Fibroblast of gingiva (primary cell): ENCODE data around the gene KIAA2012.
A peak's percentile ranks its signal among the peaks of the same experiment; 100 is the strongest.

Source experiments
- DNase-seq: peaks from one replicate; pipeline ENCODE4 v3.0.0-alpha.2; 2011; ENCODE audit warnings: low read depth

The KIAA2012 gene

DNA sequence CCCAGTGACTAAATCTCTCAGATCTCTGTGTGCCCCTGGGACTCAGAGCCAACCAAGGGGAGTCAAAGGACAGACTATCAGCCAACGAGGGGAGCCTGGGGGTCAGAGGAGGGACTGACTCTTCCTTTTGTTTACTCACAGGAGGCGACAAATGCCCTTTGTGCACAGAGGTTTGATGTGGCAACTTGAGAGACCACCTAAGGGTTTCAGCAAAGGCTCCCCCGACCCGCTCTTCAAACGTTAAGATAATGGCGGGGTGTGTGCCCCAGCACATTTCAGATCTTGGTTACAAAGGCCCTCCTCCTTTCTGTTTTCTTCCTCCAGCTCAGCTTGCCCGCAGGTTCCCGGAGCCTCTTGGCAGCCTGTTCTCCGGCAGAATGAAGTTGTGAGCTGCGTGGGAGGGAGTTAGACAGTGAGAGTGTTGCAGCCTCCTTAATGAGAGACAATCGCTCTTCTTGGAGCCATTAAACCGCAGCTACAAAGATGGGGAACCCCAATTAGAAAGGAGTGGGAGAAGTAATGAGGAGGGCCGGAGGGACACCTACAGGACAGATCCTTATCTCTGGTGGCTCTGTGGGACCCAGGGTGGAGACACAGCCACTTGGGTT, 76.2 kb downstream of the KIAA2012 start:
- peak; percentile 58 for DNase-seq

DNA sequence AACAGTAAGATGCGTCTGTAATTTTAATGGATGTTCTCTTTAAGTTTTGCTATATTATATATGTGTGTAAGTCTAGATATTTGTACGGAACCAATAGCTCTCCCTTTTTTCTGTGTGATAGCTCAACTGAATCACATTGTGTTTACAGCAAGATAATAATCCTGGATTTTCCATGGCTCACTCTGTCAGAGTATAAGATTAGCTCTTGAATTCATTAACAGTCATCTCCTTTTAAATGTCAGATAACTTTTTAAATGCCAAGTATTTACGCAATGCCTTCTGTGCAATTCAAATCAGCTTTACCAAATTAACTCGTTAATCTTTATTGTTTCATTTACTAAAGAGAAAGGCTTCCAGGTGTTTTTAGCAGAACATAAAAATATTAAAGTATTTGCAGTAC, 76.9 kb downstream of the KIAA2012 start:
- DNase-seq = peak; percentile 66

DNA sequence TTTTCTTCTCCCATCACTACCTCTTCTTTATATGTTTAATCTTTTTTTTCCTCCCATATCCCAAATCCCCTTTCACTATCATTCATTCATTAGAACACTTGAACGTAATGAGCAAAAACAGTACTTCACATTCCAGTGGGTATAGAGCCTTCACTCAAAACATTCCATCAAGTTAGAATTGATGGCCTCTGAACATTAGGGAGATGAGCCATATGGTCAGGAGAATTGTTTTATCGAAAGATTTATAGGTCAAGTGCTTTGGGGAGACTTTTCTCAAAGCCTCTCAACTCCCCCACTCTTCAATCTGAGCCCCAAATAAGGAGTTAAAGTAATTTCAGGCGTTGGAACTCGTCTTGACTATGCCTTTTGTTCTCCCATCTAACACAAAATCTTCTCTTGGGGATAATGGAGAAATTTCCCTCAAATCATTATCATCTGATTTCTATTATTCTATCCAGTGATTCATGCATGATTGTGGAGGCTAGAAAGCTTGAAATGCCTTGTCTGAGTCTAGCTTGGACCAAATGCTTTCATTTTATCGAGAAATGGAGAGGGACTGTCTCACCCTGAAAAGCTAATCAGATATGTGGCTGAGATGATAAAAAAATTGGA, 79.2 kb downstream of the KIAA2012 start:
- peak; percentile 36 for DNase-seq

DNA sequence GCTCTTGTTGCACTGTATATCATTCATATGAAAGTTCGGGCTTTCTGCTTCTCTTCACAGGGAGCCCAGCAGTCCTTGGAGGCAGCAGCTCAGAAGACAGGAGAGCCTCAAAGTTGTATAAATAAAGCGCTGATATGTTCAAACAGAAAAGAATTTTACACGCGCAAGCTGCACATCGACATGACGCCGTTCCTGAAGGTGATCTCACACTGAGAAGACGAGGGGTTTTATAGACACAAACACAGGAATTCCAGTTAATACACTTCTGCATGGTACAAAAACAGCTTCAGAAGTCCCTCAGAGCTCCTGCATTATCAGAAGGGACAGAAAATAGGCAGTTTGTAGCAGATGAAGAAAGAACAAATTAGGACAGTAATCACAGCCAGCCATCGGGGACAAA, 81.6 kb downstream of the KIAA2012 start:
- no peak for DNase-seq

DNA sequence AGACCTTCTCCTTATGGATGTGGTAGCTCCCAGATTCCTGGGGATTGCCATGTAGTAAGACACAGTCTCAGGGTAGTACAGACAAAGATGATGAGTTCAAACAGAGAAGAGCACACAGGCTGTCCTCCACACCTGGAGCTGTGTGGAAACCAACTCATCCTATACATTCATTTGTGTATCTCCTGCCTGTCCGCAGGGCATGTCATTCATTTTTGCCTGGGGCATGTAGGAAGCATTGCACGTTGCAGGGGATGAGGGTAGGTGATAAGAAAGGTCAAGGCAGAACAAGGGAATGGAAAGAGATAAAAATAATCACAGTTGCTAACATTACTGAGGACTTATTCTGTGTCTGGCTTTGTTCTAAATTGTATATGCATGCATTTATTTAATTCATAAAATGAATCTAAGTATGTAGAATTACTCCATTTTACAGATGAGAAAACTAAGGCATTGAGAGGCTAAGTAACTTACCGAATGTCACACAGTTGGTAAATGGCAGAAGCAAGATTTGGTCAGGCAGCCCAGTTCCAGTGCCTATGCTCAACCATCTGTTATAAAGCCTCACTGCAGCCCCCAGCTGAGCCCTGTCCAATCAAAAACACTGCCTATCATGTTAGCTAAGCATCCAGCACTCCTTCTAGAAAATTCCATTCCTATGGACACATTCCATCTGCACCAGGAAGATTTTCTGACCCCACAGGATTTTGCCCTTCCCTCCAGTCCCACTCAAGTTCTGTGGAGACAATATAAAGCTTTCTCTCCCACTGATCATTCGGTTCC, 84.3 kb downstream of the KIAA2012 start:
- no peak for DNase-seq

DNA sequence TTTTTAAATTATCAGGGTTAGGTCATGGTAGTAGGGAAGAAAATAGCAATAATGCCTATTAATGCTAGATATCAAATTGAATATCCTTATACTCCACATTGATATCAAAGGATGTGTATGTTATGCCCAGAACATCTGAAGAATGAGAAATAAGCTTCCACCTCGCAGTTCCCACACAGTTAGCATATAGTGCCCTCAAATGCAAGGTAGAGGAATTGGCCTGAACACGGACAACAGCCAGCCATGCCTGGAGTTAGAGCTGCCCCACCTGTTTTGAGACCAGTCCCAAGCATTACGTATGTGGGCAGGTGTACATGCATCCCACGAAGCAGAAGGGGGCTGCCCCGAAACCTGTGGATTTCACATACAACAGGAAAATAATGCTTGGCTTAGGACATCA, 85.7 kb downstream of the KIAA2012 start:
- DNase-seq = peak; percentile 52

DNA sequence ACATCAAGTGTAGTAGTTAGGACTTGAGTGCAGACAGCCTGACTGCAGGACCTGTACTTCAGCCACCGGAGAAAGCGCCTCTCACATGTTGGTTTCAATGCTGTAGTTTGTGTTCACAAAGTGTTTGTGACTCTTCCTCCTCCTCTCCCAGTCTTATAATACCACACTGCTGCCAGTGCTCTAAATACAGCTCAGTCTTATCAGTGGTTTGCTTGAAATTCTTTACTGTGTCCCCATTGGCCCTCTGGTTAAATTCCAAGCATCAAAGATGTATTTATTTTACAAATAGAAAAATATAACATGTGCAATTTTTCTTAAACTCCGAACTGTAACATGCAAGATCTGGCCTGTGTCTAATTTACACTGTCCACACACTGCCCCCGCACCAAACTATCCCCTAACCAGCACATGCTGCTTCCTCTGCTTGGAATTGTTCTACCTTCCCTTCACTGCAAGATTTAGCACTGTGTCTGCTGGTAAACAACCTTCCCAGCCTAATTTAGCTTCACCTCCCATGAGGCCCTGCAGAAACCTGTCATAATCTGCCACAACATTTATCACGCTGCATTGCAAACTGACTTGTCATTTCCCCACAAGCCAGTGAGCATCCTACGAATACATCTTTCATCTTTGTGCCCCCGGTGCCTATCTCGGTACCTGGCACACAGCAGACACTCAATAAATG, 88.2 kb downstream of the KIAA2012 start:
- no peak for DNase-seq

DNA sequence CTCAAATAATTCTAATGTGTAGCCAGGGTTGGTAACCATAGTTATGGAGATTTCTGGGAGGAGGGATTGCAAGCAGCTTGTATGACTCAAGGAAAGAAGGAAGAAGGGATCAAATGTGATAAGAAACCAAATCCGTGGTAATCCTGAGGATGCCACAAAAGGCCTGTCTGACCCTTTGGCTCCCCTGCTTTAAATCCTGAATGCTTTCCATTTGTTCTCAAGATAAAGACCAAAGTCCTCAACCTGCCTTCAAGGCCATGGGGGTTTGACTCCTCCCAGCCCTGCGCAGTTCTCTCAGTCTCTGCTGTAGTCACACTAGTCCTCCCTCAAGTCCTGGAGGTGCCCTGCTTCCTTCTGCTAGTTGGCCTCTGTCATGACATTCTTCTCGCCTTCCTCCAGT, 91.4 kb downstream of the KIAA2012 start:
- DNase-seq = no peak

DNA sequence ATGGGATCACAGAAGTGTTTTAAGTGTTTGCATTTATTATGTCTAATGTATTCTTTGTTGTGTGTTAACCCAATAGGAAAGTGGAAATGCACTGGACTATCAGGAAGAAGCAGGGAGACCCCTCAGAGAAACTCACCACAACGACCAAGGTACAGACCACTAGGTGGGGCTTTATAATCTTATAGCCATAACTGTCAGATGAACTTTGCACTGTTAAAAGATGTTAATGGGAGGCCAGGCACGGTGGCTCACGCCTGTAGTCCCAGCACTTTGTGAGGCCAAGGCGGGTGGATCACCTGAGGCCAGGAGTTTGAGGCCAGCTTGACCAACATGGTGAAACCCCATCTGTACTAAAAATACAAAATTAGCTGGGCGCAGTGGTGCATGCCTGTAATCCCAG, 92.2 kb downstream of the KIAA2012 start:
- no peak for DNase-seq

DNA sequence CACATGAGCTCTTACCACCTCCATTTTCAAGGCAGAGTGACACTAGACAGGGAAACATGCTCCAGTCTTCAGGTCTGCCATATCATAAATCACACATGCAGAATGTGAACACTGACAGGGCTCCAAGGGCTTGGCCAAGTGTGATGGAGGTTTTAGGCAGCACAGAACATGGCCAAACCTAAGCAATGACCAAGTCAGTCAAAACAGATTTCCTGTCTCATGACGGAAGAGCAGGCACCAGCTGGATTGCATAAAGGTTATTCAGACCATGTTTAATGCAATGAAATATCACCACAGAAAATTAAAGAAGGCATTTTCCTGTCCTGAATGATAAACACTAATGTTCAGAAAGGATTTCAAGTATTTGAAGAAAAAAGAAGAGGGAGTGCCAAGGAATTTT, 92.9 kb downstream of the KIAA2012 start:
- DNase-seq = peak; percentile 28

DNA sequence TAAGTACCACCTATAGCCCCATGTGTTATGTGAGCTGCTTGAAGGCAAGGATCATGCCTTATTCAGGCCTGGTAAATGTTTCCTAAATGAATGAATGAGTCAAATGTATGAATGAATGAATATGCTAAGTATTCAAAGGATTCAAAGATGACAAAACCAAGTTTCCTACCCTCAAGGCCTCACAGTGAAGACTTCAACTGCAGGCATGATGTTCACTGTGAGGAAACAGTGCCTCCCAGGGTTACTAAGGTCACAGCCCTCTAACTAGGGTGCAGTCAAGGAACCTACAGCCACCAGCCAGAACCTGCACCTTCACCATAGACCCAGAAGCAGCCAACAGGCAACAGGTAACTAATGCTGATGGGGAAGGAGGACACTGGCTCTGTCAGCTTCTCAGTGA, 96.1 kb downstream of the KIAA2012 start:
- no peak for DNase-seq

DNA sequence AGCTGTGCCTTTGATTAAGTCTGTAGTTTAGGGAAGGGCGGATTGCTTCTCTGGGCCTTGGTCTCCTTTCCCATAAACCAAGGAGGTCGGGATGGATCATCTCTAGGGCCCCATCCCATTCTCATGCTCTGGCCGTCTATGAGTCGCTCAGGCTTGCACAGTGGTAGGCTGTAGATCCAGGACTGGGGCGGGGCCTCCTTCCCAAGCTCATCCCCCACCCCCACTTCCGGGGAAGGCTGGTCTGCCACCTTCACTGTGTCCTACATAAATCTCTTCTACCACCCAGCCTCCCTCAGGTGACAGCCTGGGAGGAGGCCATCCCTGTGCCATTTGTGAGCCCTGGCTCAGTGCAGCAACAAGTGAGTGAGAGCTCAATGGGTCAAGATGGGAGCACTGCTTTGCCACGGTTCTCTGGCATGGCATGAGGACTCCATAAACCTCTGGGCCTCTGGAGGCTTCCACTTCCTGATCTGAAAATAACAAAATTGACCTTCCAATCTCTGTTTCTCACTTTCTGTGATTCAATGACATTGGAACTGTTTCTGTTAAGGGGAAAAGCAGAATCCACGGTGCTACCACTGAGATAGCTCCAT, 96.9 kb downstream of the KIAA2012 start:
- no peak for DNase-seq

DNA sequence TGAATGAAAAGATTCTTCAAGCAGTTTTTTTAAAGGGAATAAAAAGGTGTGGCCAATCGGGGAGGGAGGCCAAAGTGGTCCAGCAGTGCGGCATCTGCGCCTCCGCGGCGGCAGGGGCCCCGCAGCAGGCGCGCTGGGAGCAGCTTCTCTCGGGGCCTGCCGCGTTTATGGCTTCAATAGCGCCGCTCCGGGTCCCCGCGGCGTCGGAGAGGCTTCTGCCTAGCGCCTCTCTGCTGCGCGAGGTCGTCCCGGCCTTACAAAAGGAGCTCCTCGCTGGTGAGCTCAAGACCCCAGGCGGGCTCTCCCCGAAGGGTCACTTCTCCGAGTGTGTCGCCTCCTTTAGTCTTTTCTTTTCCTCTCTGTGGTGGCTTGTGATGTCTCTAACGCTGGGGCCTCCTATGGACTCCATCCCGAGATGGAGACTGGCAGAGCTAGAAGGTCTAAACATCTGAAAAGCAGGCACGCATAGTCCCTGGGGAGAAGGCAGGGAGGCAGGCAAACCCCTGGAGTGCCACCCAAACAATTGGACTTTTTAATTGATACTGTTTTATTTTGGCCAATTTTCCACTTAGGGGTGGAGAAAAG, 98.3 kb downstream of the KIAA2012 start:
- no peak for DNase-seq

DNA sequence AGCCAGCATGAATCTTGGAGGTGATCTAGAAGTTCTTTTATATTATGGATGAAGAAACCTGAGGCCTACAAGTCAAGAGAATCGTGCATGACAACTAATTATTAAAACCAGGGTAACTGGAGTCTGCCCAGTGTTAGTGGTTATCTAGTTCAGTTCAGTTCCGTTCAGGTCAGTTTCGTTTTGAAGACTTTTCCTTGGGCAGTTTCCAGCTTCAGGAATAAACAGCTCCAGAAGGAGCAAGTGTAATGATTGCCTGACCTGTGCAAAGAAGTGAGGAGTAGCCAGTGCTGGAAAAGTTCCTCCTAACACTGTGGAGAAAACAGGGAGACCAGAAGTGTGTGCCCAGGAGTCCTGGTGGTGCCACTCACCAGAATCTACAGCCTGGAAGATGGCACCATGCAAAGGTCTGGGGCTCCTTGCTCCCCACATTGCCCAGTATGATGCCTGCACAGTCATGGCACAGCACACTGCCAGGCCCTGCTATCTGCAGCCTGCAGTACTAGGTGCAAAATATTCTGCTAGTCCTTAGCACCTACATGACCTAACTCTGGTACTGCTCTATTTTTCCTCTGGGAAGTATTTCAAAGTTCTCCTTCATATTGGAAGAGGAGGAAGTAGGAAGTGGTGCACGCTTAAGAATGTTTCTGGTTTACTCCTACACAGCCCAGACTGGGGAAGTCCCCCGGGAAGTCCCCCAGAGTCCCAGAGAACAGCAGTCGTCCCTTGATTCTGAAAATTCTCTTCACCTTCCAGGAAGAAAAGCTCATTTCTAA, 99.6 kb downstream of the KIAA2012 start:
- DNase-seq = peak; percentile 12

DNA sequence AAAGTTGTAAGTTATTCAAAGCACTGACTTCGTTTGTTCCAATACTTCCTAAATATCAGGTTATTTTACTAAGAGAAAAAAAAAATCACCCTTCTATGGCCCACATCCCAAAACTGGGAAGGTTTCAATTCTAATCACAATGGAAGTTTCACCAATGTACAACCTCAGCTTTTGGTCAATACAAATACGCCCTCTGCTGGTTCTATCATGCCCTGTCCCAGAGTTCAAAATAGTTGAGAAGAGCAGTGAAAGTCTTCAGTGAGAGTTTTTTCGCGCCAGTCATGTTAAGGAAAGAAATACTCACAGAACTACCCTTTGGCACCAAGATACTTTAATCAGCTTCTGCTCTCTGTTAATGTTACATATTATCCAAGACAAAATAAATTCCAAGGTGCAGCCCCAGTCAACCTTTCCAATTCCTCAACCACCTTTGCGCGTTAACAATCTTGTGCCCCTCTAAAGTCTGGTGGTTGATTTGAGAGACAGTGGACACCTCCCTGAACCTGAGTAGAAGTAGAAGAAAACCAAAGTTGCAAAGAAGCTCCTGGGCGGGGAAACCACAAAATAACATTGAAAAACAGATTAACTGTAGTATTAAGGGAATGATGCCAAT, 105.4 kb downstream of the KIAA2012 start:
- DNase-seq = peak; percentile 48

DNA sequence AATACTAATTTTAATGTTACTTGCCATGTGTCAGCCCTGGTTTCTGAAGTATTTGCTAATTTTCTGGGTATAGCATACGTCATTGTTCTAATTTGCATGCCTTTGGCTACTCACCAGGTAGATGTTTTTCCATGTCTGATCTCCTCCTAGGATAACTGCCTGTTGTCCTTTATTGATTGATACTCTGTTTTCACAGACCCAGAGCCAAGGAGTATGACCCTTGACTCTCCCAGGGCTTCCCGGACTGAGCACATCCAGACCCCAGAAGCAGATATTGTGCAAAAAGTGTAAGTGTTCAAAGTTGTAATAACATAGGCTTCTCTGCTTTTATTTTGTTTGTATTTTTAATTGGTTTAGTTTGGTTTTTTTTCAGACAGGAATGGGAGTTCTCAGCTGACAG, 111.5 kb downstream of the KIAA2012 start:
- DNase-seq = no peak

DNA sequence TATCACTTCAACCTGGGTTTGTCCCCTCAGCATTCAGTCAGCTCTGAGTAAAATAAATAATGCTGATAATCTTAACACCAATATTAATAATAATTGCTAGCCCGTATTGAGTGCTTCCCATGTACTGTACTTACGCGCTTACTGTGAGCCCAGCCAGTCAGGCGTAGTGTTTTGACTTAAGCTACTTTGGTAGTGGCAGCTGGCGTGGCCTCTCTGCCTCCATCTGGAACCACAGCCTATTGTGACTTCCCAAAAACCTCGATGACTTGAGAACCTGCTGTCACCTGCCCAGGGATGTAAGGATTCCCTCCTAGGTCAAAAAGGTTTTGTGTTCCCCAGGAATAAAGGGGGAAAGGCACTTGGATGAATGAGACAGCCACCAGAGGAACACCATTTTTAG, 112.1 kb downstream of the KIAA2012 start:
- DNase-seq = no peak

DNA sequence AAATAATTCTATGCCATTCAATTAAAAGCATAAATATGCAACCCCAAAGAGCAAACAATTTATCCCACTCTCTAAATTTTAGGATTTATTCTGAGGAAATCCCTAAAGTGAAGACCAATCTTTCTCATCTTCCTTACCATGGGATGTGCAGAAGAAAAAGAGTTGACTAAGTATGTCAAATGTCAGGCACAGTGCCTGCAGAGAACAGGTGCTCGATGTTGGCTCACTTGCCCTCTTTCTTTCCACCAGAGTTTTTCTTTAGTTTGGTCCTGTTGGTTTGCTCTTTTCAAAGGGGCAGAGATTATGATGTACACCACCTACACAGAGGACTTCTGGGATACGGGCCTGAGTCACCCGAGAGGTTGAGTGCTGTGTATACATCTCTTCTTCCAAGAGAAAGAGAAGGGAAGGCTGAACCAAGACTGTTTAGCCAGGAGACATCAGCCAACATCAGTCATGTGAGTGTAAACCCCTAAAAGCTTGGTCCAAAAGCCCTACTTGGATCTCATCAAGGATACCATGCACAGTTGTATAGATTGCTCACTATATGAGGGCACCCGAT, 113.7 kb downstream of the KIAA2012 start:
- no peak for DNase-seq

DNA sequence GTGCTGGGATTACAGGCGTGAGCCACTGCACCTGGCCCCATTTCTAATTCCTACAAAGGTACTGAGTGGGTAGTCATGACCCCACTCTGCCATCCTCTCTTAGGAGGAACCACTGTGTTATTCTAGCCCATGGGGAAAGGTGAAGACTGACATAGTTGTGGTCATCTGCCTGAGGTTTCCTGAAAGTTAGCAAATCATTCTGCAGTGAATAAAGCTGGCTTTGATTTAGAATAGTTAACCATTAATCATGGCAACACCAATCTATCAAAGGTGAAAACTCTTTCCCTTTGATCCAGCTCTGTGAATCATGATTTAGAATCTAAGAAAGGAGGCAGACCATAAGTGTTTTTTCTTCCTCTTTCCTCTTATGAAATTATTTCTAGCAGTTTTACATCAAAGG, 114.5 kb downstream of the KIAA2012 start:
- no peak for DNase-seq

DNA sequence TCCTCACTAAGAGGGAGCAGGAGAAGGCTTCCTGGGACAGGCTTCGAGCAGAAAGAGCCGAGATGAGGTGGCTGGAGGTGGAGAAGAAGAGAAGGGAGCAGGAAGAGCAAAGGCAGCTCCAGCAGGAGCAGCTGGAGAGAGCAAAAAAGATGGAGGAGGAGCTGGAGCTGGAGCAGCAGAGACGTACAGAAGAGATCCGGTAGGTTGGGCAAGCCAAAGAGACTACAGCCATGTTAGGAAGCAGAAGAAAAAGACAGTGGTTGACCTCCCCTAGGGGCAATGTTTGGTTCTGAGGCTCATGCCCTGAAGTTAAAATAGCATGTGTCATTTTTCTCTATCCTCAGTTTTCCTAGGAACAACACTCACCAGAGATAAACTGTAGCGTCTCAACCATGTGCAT, 120.2 kb downstream of the KIAA2012 start:
- DNase-seq = no peak
